Measurements from ENCODE around the gene COPB1.

GRCh38 chr11:14543260-14543659 is 43.6 kb upstream of the COPB1 start:
- no peak for TF ChIP-seq CTCF (IDR thresholded peaks at IDR 0.05)
- no peak for TF ChIP-seq POLR2A (IDR thresholded peaks at IDR 0.05)

All from transverse colon (tissue), 3 donors.